AG09319 (cell line): Measurements from ENCODE around the gene MLLT10.

ENCODE experiments used
- DNase-seq: peaks from one replicate; pipeline ENCODE4 v3.0.0-alpha.2; 2010; ENCODE audit warnings: low read depth; ENCODE audit errors: extremely low read depth
- CTCF ChIP-seq: IDR thresholded peaks from 2 replicates; pipeline ENCODE4 v1.5.1; 2011; ENCODE audit warnings: low read depth, mild to moderate bottlenecking, inconsistent platforms, low read length, moderate library complexity

Gene MLLT10

DNA sequence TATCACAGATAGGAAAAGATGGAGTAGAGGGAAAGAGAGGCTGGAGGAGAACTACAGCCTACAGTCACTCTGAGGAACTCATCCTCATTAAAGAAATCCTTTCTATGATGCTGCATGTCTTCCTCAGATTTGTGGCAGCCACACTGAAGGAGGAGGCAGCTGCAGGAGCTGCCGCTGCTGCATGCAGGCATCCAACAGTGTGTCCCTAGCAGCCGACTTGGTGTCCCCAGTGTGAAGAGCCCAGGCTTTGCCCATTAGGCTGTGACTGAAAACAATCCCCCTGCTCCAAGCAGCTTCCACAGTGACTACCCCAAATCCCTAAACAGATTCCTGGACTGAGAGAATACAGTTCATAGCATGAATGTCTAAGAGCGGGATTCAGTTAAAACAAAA is 31.7 kb upstream of the MLLT10 start:
- TF ChIP-seq CTCF = no peak
- DNase-seq = no peak

DNA sequence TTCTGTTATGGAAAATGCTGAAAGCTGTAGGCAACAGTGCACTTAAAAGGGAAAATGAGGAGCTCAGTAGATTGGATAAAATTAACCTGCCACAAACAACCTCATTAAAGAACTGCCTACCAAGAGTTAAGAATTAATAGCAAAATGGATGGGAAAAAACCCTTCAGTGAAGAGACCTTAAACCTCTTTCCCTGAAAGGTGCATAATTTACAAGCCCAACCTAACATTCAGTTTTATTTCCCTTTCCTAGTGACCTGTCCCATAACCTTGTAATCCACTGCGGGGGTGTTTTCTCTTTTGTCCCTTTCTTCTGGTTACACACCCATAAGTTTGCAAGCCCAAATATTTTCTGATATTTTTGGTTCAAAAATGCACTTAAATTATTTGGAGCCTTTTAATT is 30.5 kb upstream of the MLLT10 start:
- no peak for TF ChIP-seq CTCF

GRCh38 chr10:21505711-21506278 is 28.2 kb upstream of the MLLT10 start:
- no peak for TF ChIP-seq CTCF
- DNase-seq = no peak

More for the DNA sequence above, 30.5 kb upstream of the MLLT10 start:
- DNase-seq = no peak

GRCh38 chr10:21506351-21506750 is 27.7 kb upstream of the MLLT10 start:
- TF ChIP-seq CTCF = no peak
- DNase-seq = no peak

- TF ChIP-seq CTCF = no peak
- DNase-seq = no peak
These were observed 26.9 kb upstream of the MLLT10 start for GRCh38 chr10:21507150-21507549.

GRCh38 chr10:21508706-21509331 is 25.2 kb upstream of the MLLT10 start:
- DNase-seq = no peak
- TF ChIP-seq CTCF = no peak

DNA sequence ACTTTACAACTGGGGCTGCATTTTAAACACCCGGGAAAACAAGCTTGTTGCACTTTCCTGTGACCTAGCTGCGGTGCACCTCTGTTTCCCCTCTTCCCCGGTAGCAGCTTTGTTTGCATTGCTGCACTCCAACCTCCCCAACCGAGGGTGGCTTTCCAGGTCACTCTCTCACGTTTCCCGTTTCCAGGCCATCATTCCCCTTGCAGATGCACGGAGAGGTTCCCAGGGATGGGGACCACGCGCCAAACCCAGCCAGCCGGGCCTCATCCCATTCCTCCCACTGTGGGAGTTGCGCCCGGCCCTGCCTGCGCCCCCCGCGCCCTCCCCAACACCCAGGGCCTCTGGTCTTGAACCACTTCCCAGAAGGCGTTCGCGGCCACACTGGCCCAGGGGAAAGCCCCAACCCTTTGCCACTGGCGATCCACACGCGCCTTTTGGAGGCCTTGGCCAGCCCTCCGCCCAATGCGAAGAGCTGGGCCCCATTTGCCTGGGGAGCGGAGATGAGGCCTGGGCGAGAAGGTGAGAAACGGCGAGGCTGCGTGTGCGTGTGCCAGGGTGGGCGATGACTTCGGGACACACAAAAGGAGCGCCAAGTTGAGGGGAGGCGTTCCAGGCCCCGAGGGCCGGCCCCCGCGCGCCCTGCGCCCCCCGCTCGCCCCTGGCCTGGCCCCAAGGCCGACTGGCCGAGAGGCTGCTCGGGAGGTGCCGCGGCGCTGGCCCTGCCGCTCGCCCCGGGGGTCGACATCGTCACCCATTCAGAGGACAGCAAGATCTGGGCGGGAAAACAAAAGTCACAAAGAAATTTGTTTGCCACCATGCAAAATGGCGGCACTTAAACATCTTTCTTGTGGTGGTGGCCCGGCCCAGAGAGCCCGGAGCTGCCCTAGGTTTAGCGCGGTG is 24.4 kb upstream of the MLLT10 start:
- no peak for TF ChIP-seq CTCF
- no peak for DNase-seq
